Mesendoderm (in vitro differentiated cells): Measurements from ENCODE around the gene ZCCHC9.
"Not testable (repeated sequence)": the region's sequence is repeated elsewhere in the genome, so short reads cannot be mapped to it uniquely, and the experiment has no call there.

Experiments used
- DNase-seq: peaks from one replicate; pipeline ENCODE4 v3.0.0; 2013
- H2AK5ac ChIP-seq: 2 replicates; pipeline ENCODE4 v1.6.1; 2013; ENCODE audit warnings: low read length, inconsistent platforms
- H2BK120ac ChIP-seq: 2 replicates; pipeline ENCODE4 v1.6.1; 2013; ENCODE audit warnings: low read depth, mild to moderate bottlenecking, low read length, moderate library complexity, mixed read lengths
- H2BK15ac ChIP-seq: replicated peaks from 2 replicates; pipeline ENCODE4 v1.6.1; 2013; ENCODE audit warnings: low read depth, mild to moderate bottlenecking, moderate library complexity
- H2BK5ac ChIP-seq: 2 replicates; pipeline ENCODE4 v1.6.1; 2013; ENCODE audit warnings: low read length, inconsistent platforms
- H3K18ac ChIP-seq: 2 replicates; pipeline ENCODE4 v1.6.1; 2013; ENCODE audit warnings: mild to moderate bottlenecking, low read length, mixed read lengths
- H3K23ac ChIP-seq: one replicate; pipeline ENCODE4 v1.6.1; 2013; ENCODE audit warnings: low read length
- H3K27ac ChIP-seq: 2 replicates; pipeline ENCODE4 v1.5.1; 2013; ENCODE audit warnings: low read depth, mild to moderate bottlenecking, inconsistent platforms, low read length, moderate library complexity
- H3K27me3 ChIP-seq: 2 replicates; pipeline ENCODE4 v1.6.1; 2013; ENCODE audit warnings: low read length, control low read depth, mild to moderate bottlenecking, inconsistent platforms; ENCODE audit not compliant: insufficient read depth, poor library complexity
- H3K36me3 ChIP-seq: 2 replicates; pipeline ENCODE4 v1.6.1; 2013; ENCODE audit warnings: low read length, inconsistent platforms; ENCODE audit not compliant: control insufficient read depth, insufficient read depth
- H3K4ac ChIP-seq: one replicate; pipeline ENCODE4 v1.6.1; 2013; ENCODE audit warnings: low read depth, mild to moderate bottlenecking, low read length, moderate library complexity
- H3K4me1 ChIP-seq: 2 replicates; pipeline ENCODE4 v1.6.1; 2013; ENCODE audit warnings: low read depth, low read length, inconsistent platforms; ENCODE audit not compliant: control insufficient read depth
- H3K4me2 ChIP-seq: 2 replicates; pipeline ENCODE4 v1.6.1; 2013; ENCODE audit warnings: low read length
- H3K4me3 ChIP-seq: 2 replicates; pipeline ENCODE4 v1.5.1; 2013; ENCODE audit warnings: mild to moderate bottlenecking, low read length
- H3K56ac ChIP-seq: one replicate; pipeline ENCODE4 v1.6.1; 2013; ENCODE audit warnings: low read length
- H3K79me1 ChIP-seq: 2 replicates; pipeline ENCODE4 v1.6.1; 2013; ENCODE audit warnings: low read length, inconsistent platforms
- H3K79me2 ChIP-seq: 2 replicates; pipeline ENCODE4 v1.6.1; 2013; ENCODE audit warnings: mild to moderate bottlenecking, low read length; ENCODE audit not compliant: control insufficient read depth, insufficient read depth
- H3K9ac ChIP-seq: 2 replicates; pipeline ENCODE4 v1.6.1; 2013; ENCODE audit warnings: low read length, inconsistent platforms
- H4K5ac ChIP-seq: one replicate; pipeline ENCODE4 v1.6.1; 2013; ENCODE audit warnings: low read length
- H4K8ac ChIP-seq: one replicate; pipeline ENCODE4 v1.6.1; 2013; ENCODE audit warnings: low read depth, mild to moderate bottlenecking, control low read depth, low read length, moderate library complexity
- WGBS: extraction: QIAGEN DNeasy Blood & Tissue Kit; methylation state at CpG from one replicate; pipeline ENCODE4 v1.1.7; 2013; ENCODE audit warnings: low lambda C conversion rate, missing lambda C conversion rate; ENCODE audit not compliant: insufficient coverage; ENCODE audit errors: extremely low coverage; 5-methylcytosine and 5-hydroxymethylcytosine counted together

The ZCCHC9 gene

DNA sequence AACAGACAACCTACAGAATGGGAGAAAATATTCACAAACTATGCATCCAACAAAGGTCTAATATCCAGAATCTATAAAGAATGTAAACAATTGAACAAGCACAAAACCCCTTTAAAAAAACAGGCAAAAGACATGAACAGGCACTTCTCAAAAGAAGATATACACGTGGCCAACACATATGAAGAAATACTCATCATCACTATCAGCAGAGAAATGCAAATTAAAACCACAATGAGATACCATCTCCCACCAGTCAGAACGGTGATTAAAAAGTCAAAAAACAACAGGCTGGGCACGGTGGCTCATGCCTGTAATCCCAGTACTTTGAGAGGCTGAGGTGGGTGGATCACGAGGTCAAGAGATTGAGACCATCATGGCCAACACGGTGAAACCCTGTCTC lies 7.4 kb upstream of the ZCCHC9 start:
- H3K27me3 ChIP-seq, H3K56ac ChIP-seq, H2AK5ac ChIP-seq, H3K4ac ChIP-seq, H3K4me2 ChIP-seq, H2BK120ac ChIP-seq, H3K36me3 ChIP-seq, H3K18ac ChIP-seq, H2BK15ac ChIP-seq, H3K27ac ChIP-seq, H3K23ac ChIP-seq, H3K4me3 ChIP-seq, H3K4me1 ChIP-seq, H2BK5ac ChIP-seq, H4K8ac ChIP-seq, H3K9ac ChIP-seq, H4K5ac ChIP-seq, DNase-seq: not testable (repeated sequence)
- H3K79me2 ChIP-seq: peaks cover 23% of the 10 kb centered on the region
- H3K79me1 ChIP-seq: peaks cover 15% of the 10 kb centered on the region
- no CpG with 5 or more reads among the region's 5 CpGs for WGBS

DNA sequence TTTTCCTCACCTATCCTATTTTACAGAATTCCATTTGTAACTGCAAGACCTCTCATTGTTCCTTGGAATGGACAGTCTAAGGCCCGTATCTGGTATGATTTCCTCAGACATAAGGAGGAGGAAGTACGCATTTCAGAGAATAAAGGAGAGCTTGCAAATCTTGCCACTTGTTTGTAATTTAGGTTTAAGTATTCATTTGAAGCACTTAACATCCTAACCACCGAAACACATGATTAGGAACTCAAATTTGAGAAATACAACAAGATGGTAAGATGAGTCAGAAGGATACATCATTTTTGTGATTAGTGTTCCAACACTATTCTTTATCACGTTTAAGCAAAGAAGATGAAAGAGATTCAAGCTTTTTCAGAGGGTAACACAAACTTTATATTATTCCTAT lies 3.9 kb upstream of the ZCCHC9 start:
- H2AK5ac ChIP-seq: no peak overlapping the region
- H3K36me3 ChIP-seq: no peaks in the 10 kb centered on the region
- no peak overlapping the region for H2BK120ac ChIP-seq
- peaks cover 3% of the 10 kb centered on the region for H3K4me1 ChIP-seq
- no peak overlapping the region for H3K18ac ChIP-seq
- H3K27me3 ChIP-seq: no peaks in the 10 kb centered on the region
- peaks cover 8% of the 10 kb centered on the region for H3K79me1 ChIP-seq
- peaks cover 23% of the 10 kb centered on the region for H3K79me2 ChIP-seq
- no peak overlapping the region for H3K23ac ChIP-seq
- H4K8ac ChIP-seq: no peak overlapping the region
- no peak overlapping the region for H3K27ac ChIP-seq
- no peak overlapping the region for H3K4me3 ChIP-seq
- no CpG with 5 or more reads among the region's 4 CpGs for WGBS
- no peak overlapping the region for H2BK15ac ChIP-seq
- H3K56ac ChIP-seq: no peak overlapping the region
- no peak overlapping the region for H2BK5ac ChIP-seq
- no peak overlapping the region for H3K9ac ChIP-seq
- no peak overlapping the region for H4K5ac ChIP-seq
- H3K4me2 ChIP-seq: no peak overlapping the region
- H3K4ac ChIP-seq: no peak overlapping the region
- DNase-seq: no peak

DNA sequence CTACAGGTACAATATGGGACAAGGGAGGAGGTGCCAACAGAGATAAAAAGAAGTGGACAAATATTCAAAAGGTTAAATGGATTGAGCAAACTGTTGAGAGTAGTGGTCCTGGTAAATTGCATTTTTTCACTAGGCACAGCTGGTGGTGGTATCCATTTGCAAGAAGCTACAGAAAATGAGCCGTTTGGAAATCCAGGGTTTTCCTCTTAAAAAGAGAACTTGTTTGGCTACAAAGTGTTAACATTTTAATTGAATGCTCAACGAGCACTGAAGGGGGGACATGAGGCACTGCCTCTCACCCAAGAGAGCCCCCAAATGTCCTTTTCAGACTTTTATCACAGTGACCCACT lies 491 bp upstream of the ZCCHC9 start:
- Histone ChIP-seq H4K5ac (no peak overlapping the region), H3K4me3 (peak overlapping the region; percentile 79), H3K9ac (peak overlapping the region; percentile 90), H4K8ac (peak overlapping the region; percentile 69), H2BK120ac (no peak overlapping the region), H3K4ac (no peak overlapping the region), H3K27me3 (no peaks in the 10 kb centered on the region), H3K36me3 (no peaks in the 10 kb centered on the region), H3K27ac (no peak overlapping the region), H3K79me2 (peaks cover 15% of the 10 kb centered on the region), H2BK15ac (no peak overlapping the region), H3K4me2 (peak overlapping the region; percentile 22), H3K56ac (peak overlapping the region; percentile 98), H2BK5ac (no peak overlapping the region), H3K23ac (no peak overlapping the region), H3K18ac (no peak overlapping the region), H3K4me1 (peaks cover 3% of the 10 kb centered on the region), H3K79me1 (peaks cover 6% of the 10 kb centered on the region), H2AK5ac (no peak overlapping the region)
- no CpG with 5 or more reads among the region's 2 CpGs for WGBS
- peak; percentile 23 for DNase-seq

DNA sequence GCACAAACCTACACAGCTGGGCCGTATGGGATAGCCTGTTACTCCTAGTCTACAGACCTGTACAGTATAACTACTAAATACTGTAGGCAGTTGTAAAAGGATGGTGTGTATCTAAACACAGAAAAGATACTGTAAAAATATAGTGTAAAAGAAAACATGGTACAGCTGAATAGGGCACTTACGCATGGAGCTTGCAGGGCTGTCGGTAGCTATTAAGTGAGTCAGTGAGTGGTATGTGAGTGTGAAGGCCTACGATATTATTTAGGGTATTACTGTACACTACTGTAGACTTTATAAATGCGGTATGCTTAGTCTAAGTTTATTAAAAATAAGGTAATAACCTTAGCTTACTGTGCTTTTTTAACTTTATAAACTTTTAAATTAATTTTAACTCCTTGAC lies 1.2 kb downstream of the ZCCHC9 start:
- Histone ChIP-seq H3K23ac (no peak overlapping the region), H2BK120ac (no peak overlapping the region), H3K18ac (no peak overlapping the region), H2BK5ac (no peak overlapping the region), H3K27ac (no peak overlapping the region), H3K4me3 (no peak overlapping the region), H4K5ac (no peak overlapping the region), H3K79me2 (peaks cover 15% of the 10 kb centered on the region), H4K8ac (no peak overlapping the region), H3K4me1 (peaks cover 3% of the 10 kb centered on the region), H2AK5ac (no peak overlapping the region), H2BK15ac (no peak overlapping the region), H3K4ac (no peak overlapping the region), H3K9ac (peak overlapping the region; percentile 97), H3K79me1 (peaks cover 4% of the 10 kb centered on the region), H3K27me3 (no peaks in the 10 kb centered on the region), H3K36me3 (no peaks in the 10 kb centered on the region), H3K56ac (peak overlapping the region; percentile 99), H3K4me2 (peak overlapping the region; percentile 22)
- no peak for DNase-seq
- no CpG with 5 or more reads among the region's 5 CpGs for WGBS

GRCh38 chr5:81303563-81303962 lies 2.2 kb downstream of the ZCCHC9 start:
- Histone ChIP-seq H3K79me2 (peaks cover 15% of the 10 kb centered on the region), H4K8ac (no peak overlapping the region), H3K27ac (no peak overlapping the region), H2AK5ac (no peak overlapping the region), H2BK120ac (no peak overlapping the region), H2BK15ac (no peak overlapping the region), H3K23ac (no peak overlapping the region), H3K4me3 (no peak overlapping the region), H3K4me1 (peaks cover 3% of the 10 kb centered on the region), H3K18ac (no peak overlapping the region), H3K79me1 (peaks cover 4% of the 10 kb centered on the region), H3K27me3 (no peaks in the 10 kb centered on the region), H4K5ac (no peak overlapping the region), H3K9ac (no peak overlapping the region), H3K36me3 (no peaks in the 10 kb centered on the region), H3K56ac (no peak overlapping the region), H3K4ac (no peak overlapping the region), H3K4me2 (no peak overlapping the region), H2BK5ac (no peak overlapping the region)
- no peak for DNase-seq
- no CpG with 5 or more reads among the region's 1 CpG for WGBS

DNA sequence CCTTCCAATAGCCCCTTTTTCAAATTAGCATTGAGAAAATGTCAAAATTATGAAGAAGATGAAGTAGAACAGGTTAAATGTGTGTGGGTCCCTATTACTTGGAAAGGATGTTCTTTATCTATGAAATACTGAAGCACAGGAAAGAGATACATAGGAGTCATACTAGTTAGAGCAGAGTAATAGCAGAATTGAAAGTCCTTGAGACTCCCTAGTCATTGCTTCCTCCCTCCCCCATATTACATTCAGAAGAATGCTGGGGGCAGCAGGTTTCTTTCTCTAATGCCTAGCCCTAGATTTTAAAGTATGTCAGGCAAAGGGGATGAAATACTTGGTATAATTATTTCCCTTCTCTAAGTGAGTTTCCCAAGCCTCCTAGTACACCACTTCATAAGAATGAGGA lies 4.4 kb downstream of the ZCCHC9 start:
- Histone ChIP-seq H2AK5ac (no peak overlapping the region), H3K4me3 (no peak overlapping the region), H3K36me3 (no peaks in the 10 kb centered on the region), H3K23ac (no peak overlapping the region), H3K79me1 (peaks cover 6% of the 10 kb centered on the region), H3K27me3 (no peaks in the 10 kb centered on the region), H3K79me2 (peaks cover 9% of the 10 kb centered on the region), H2BK15ac (no peak overlapping the region), H3K18ac (no peak overlapping the region), H3K4me2 (no peak overlapping the region), H3K4ac (no peak overlapping the region), H2BK120ac (no peak overlapping the region), H4K8ac (no peak overlapping the region), H3K27ac (no peak overlapping the region), H3K9ac (no peak overlapping the region), H2BK5ac (no peak overlapping the region), H3K56ac (no peak overlapping the region), H3K4me1 (peaks cover 3% of the 10 kb centered on the region), H4K5ac (no peak overlapping the region)
- DNase-seq: no peak
